Upper lobe of left lung (tissue), 6 donors: ENCODE data around the gene CDKN2D. TPM values are rescaled to one million over a fixed set of nuclear protein-coding genes. Genes with fewer than 3 reads are reported as not detected.

ENCODE experiments used
- ATAC-seq, 2 donors: fragments of 200-7000 bp; cut with Tn5 transposase; one replicate each; pipeline ENCODE4 v1.9.1; 2022; ENCODE audit warnings: mild to moderate bottlenecking in 2 of 2, moderate library complexity in 2 of 2; ENCODE audit not compliant: low FRiP score in 2 of 2
- DNase-seq, 2 donors: peaks; one replicate each; pipeline ENCODE4 v3.0.0-alpha.2; 2019 to 2020
- H3K27ac ChIP-seq, 4 donors: fragments of 200-600 bp; sonication (generic); one replicate each; pipeline ENCODE4 v1.5.1; 2016 to 2019
- H3K27me3 ChIP-seq, 4 donors: fragments of 200-600 bp; sonication (generic); one replicate each; pipeline ENCODE4 v1.5.1; 2017 to 2019
- H3K36me3 ChIP-seq, 4 donors: fragments of 200-600 bp; sonication (generic); one replicate each; pipeline ENCODE4 v1.5.1; 2016 to 2019
- H3K4me1 ChIP-seq, 4 donors: fragments of 200-600 bp; sonication (generic); one replicate each; pipeline ENCODE4 v1.5.1; 2018 to 2019
- H3K4me3 ChIP-seq, 4 donors: fragments of 200-600 bp; sonication (generic); one replicate each; pipeline ENCODE4 v1.5.1; 2017 to 2019; ENCODE audit warnings: mild to moderate bottlenecking in 2 of 4, moderate library complexity in 1 of 4
- H3K9me3 ChIP-seq, 4 donors: fragments of 200-600 bp; sonication (generic); one replicate each; pipeline ENCODE4 v1.5.1; 2018 to 2019
- EP300 ChIP-seq, 4 donors: sonication (generic); formaldehyde crosslinking; IDR thresholded peaks; one replicate each; pipeline ENCODE4 v1.5.1; 2017; ENCODE audit warnings: antibody characterized with exemption in 4 of 4, control low read depth in 2 of 4
- POLR2A ChIP-seq, 4 donors: fragments of 450-650 bp; IDR thresholded peaks; one replicate each; pipeline ENCODE4 v1.5.1; 2016 to 2017; ENCODE audit warnings: antibody characterized with exemption in 4 of 4, mild to moderate bottlenecking in 2 of 4
- POLR2AphosphoS5 ChIP-seq, 2 donors: sonication (generic); formaldehyde crosslinking; IDR thresholded peaks; one replicate each; pipeline ENCODE4 v1.5.1; 2017; ENCODE audit warnings: antibody characterized with exemption in 2 of 2
- WGBS, 2 donors: methylation state at CpG; one replicate each; pipeline ENCODE4 v1.1.5; 2017 to 2018; 5-methylcytosine and 5-hydroxymethylcytosine counted together
- total RNA-seq, 6 donors: library from RNA; depleted of rRNA in 4 of 6; stranded (reverse); fragments of >200 nt in 4 of 6; gene quantifications; one replicate each; pipeline versions ENCODE4 v1.1.0 to v1.2.1, GENCODE V29; 2016 to 2021
- TF ChIP-seq, protein P1 (sequence below), 6 experiments: fragments of 450-650 bp in 4 of 6; fragments of 200-600 bp in 2 of 6; sonication (generic) in 2 of 6; IDR thresholded peaks; one replicate each; pipeline ENCODE4 v1.5.1; 2016 to 2019; ENCODE audit warnings: antibody characterized with exemption in 6 of 6
- donor health status: DM: no; HTN: no; CAD: no; lungs with moderate emphysema.
- donor health status: DM: no; HTN: yes; CAD: no; lungs with severe emphysema.

The CDKN2D gene
- total RNA-seq, 6 donors from 2014 or later, result 2.1 to 21.3 (median 15.9) TPM

GRCh38 chr19:10593148-10593547 is 24.4 kb upstream of the CDKN2D start:
- Histone ChIP-seq H3K27ac (peak overlapping the region in 3 of 4 donors; percentile 67 to 81 (median 77)), H3K4me1 (peaks cover 0 to 56% (median 25%) of the 10 kb centered on the region in 4 donors), H3K36me3 (no peaks in the 10 kb centered on the region), H3K9me3 (no peaks in the 10 kb centered on the region), H3K27me3 (no peaks in the 10 kb centered on the region), H3K4me3 (no peak overlapping the region)
- TF ChIP-seq POLR2A (IDR thresholded peaks at IDR 0.05) (no peak), EP300 (IDR thresholded peaks at IDR 0.05) (no peak), POLR2AphosphoS5 (IDR thresholded peaks at IDR 0.05) (no peak)
- TF ChIP-seq, protein P1, sequence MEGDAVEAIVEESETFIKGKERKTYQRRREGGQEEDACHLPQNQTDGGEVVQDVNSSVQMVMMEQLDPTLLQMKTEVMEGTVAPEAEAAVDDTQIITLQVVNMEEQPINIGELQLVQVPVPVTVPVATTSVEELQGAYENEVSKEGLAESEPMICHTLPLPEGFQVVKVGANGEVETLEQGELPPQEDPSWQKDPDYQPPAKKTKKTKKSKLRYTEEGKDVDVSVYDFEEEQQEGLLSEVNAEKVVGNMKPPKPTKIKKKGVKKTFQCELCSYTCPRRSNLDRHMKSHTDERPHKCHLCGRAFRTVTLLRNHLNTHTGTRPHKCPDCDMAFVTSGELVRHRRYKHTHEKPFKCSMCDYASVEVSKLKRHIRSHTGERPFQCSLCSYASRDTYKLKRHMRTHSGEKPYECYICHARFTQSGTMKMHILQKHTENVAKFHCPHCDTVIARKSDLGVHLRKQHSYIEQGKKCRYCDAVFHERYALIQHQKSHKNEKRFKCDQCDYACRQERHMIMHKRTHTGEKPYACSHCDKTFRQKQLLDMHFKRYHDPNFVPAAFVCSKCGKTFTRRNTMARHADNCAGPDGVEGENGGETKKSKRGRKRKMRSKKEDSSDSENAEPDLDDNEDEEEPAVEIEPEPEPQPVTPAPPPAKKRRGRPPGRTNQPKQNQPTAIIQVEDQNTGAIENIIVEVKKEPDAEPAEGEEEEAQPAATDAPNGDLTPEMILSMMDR (IDR thresholded peaks at IDR 0.05), result no peak
- ATAC-seq, result no peak
- no peak for DNase-seq
- 85 to 95% methylated on average over 6 to 7 of the region's 7 CpGs for WGBS, 2 donors

GRCh38 chr19:10587839-10588150 is 19.0 kb upstream of the CDKN2D start:
- H3K4me3 ChIP-seq, result no peak overlapping the region
- 92 to 98% methylated on average over 2 of the region's 2 CpGs for WGBS, 2 donors
- peaks cover 0 to 20% (median 2%) of the 10 kb centered on the region in 4 donors for H3K4me1 ChIP-seq
- H3K27me3 ChIP-seq, result no peaks in the 10 kb centered on the region
- ATAC-seq, result no peak
- no peak for DNase-seq
- TF ChIP-seq, protein P1 (IDR thresholded peaks at IDR 0.05), result no peak
- TF ChIP-seq POLR2A (IDR thresholded peaks at IDR 0.05) (no peak), POLR2AphosphoS5 (IDR thresholded peaks at IDR 0.05) (no peak)
- H3K27ac ChIP-seq, result no peak overlapping the region
- H3K36me3 ChIP-seq, result no peaks in the 10 kb centered on the region
- H3K9me3 ChIP-seq, result no peaks in the 10 kb centered on the region

DNA sequence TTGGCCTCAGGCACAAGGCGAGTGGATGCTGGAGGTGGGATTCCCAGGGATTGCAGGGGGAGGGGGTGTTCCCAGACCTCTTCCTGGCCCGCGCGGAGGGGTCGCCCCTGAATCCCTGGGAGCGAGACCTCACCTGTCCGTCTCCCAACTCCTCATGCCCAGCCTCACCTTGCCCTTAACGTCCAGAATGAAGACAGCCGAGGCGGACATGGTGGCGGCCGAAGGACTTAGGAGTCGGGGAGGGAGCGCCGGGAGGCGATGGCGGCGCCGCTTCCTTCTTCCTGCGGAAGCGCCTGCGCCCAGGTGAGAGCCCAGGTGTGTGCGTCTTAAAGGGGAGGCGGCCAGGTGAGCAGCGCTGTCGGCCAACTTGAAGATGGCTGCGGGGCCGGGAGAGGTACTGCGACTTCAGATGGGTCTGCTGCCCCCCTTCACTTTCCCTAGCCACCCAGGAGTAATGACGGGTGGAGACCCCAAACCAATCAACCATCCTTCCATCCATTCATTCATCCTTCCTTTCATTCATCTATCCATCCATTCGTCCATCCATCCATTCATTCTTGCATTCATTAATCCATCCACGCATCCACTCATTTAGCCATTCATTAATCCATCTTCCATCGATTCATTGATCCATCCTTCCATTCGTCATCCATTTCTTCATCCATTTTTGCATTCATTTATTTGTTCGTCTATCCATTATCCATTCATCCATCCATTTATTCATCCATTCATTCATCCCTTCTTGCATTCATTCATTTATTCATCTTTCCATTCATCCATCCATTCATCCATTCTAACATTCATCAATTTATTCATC is 18.5 kb upstream of the CDKN2D start, which contains the start of gene AP1M2:
TSS of gene AP1M2 (minus strand) at position 291 of the 817 bp plus-strand sequence. CDS start at position 210, 81 bp downstream.
- WGBS, 2 donors, result 28 to 44% methylated on average over 23 to 28 of the region's 35 CpGs
- peak within 1 kb of the TSS in 3 of 4 donors; percentile 53 to 61 (median 61) for H3K4me3 ChIP-seq
- TF ChIP-seq POLR2A (IDR thresholded peaks at IDR 0.05) (peak in 1 of 4 donors; percentile 29), EP300 (IDR thresholded peaks at IDR 0.05) (no peak), POLR2AphosphoS5 (IDR thresholded peaks at IDR 0.05) (no peak)
- TF ChIP-seq, protein P1 (IDR thresholded peaks at IDR 0.05), result peak in 1 of 6 experiments; percentile 16
- peak within 1 kb of the TSS in 3 of 4 donors; percentile 26 to 63 (median 44) for H3K27ac ChIP-seq
- peak; percentile 65 to 85 for DNase-seq
- no peaks in the 10 kb centered on the region for H3K9me3 ChIP-seq
- peak in 1 of 2 donors; percentile 81 for ATAC-seq
- H3K4me1 ChIP-seq, result peaks cover 0 to 16% (median 2%) of the 10 kb centered on the region in 4 donors
- H3K36me3 ChIP-seq, result no peaks in the 10 kb centered on the region
- H3K27me3 ChIP-seq, result no peaks in the 10 kb centered on the region

DNA sequence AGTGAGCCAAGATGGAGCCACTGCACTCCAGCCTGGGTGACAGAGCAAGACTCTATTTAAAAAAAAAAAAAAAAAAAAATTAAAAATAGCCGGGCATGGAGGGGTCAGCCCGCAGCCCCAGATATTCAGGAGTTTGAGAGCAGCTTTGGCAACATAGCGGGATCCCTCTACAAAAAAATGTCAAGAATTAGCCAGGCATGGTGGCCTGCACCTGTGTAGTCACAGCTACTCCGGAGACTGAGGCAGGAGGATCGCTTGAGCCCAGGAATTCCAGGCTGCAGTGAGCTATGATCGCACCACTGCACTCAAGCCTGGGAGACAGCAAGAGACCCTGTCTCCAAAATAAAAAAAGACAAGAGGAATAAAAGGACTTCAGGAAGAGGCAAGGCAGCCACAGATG is 17.6 kb upstream of the CDKN2D start:
- H3K36me3 ChIP-seq, result no peaks in the 10 kb centered on the region
- no peaks in the 10 kb centered on the region for H3K9me3 ChIP-seq
- no peak for TF ChIP-seq EP300 (IDR thresholded peaks at IDR 0.05)
- TF ChIP-seq POLR2AphosphoS5 (IDR thresholded peaks at IDR 0.05), result no peak
- no peak for TF ChIP-seq POLR2A (IDR thresholded peaks at IDR 0.05)
- TF ChIP-seq, protein P1 (IDR thresholded peaks at IDR 0.05), result no peak
- H3K27me3 ChIP-seq, result no peaks in the 10 kb centered on the region
- peak overlapping the region in 1 of 4 donors; percentile 63 for H3K27ac ChIP-seq
- peak overlapping the region in 3 of 4 donors; percentile 53 to 61 (median 61) for H3K4me3 ChIP-seq
- ATAC-seq, result no peak
- 64 to 71% methylated on average over 6 of the region's 6 CpGs for WGBS, 2 donors
- H3K4me1 ChIP-seq, result peaks cover under 1 to 13% (median 1%) of the 10 kb centered on the region in 4 donors
- no peak for DNase-seq
